HEK293 (cell line): ENCODE results near the gene NSUN4.
"Not testable (repeated sequence)": the region's sequence is repeated elsewhere in the genome, so short reads cannot be mapped to it uniquely, and the experiment has no call there.

Experiments used
- CTCF ChIA-PET: fragments of 350-600 bp; formaldehyde crosslinking; extraction: SDS; loops from one replicate; lab custom pipeline; 2021; ENCODE audit warnings: antibody characterized with exemption; lab: Yijun Ruan, JAX
- POLR2A ChIA-PET: fragments of 300-600 bp; formaldehyde crosslinking; extraction: SDS; loops from one replicate; lab custom pipeline; 2020; ENCODE audit warnings: antibody characterized with exemption, inconsistent platforms; lab: Yijun Ruan, JAX
- H3K27ac ChIP-seq: fragments of 200-500 bp; sonication (Bioruptor generic); 2 replicates; pipeline ENCODE4 v1.5.1; 2014; ENCODE audit warnings: low read depth, low read length, control low read depth, inconsistent platforms; ENCODE audit errors: extremely low read depth
- H3K36me3 ChIP-seq, 2 experiments: fragments of 200-500 bp in 1 of 2; sonication (Bioruptor generic) in 1 of 2; 1 replicate in 1 of 2; 2 replicates in 1 of 2; pipeline ENCODE4 v1.5.1; 2014 to 2017; ENCODE audit warnings: inconsistent platforms in 2 of 2, low read length in 2 of 2; ENCODE audit not compliant: control insufficient read depth in 2 of 2, insufficient read depth in 1 of 2
- H3K4me1 ChIP-seq: fragments of 200-500 bp; sonication (Bioruptor generic); 2 replicates; pipeline ENCODE4 v1.5.1; 2014; ENCODE audit warnings: mild to moderate bottlenecking, low read length, inconsistent platforms; ENCODE audit not compliant: control insufficient read depth, insufficient read depth
- H3K4me3 ChIP-seq: 2 replicates; pipeline ENCODE4 v1.5.1; 2011; ENCODE audit warnings: low read depth, mild to moderate bottlenecking, control low read depth, low read length, moderate library complexity
- H3K9me3 ChIP-seq: fragments of 200-500 bp; sonication (Bioruptor generic); 2 replicates; pipeline ENCODE4 v1.5.1; 2014; ENCODE audit warnings: low read depth, low read length, inconsistent platforms; ENCODE audit not compliant: control insufficient read depth, insufficient read depth
- ATF2 ChIP-seq: fragments of 450-650 bp; formaldehyde crosslinking; IDR thresholded peaks from 2 replicates; pipeline ENCODE4 v1.5.1; 2016; ENCODE audit warnings: missing biosample characterization, missing genetic modification characterization, low read depth
- BCL11A ChIP-seq: fragments of 450-650 bp; formaldehyde crosslinking; IDR thresholded peaks from 2 replicates; pipeline ENCODE4 v1.5.1; 2016; ENCODE audit warnings: low read depth, missing biosample characterization, missing genetic modification characterization
- SP3 ChIP-seq: fragments of 450-650 bp; formaldehyde crosslinking; IDR thresholded peaks from 2 replicates; pipeline ENCODE4 v1.5.1; 2016; ENCODE audit warnings: missing biosample characterization, missing genetic modification characterization
- ZBTB10 ChIP-seq: fragments of 450-650 bp; formaldehyde crosslinking; IDR thresholded peaks from 2 replicates; pipeline ENCODE4 v1.5.1; 2016; ENCODE audit warnings: missing biosample characterization, missing genetic modification characterization
- ZBTB17 ChIP-seq: fragments of 450-650 bp; formaldehyde crosslinking; IDR thresholded peaks from 2 replicates; pipeline ENCODE4 v1.5.1; 2016; ENCODE audit warnings: missing biosample characterization, missing genetic modification characterization
- ZBTB21 ChIP-seq: fragments of 450-650 bp; formaldehyde crosslinking; IDR thresholded peaks from 2 replicates; pipeline ENCODE4 v1.5.1; 2017; ENCODE audit warnings: missing biosample characterization, missing genetic modification characterization
- ZBTB49 ChIP-seq: fragments of 450-650 bp; formaldehyde crosslinking; IDR thresholded peaks from 2 replicates; pipeline ENCODE4 v1.5.1; 2016; ENCODE audit warnings: missing biosample characterization, missing genetic modification characterization, low read depth
- ZNF248 ChIP-seq: fragments of 450-650 bp; formaldehyde crosslinking; IDR thresholded peaks from 2 replicates; pipeline ENCODE4 v1.5.1; 2017; ENCODE audit warnings: missing biosample characterization, missing genetic modification characterization
- ZNF433 ChIP-seq: fragments of 450-650 bp; formaldehyde crosslinking; IDR thresholded peaks from 2 replicates; pipeline ENCODE4 v1.5.1; 2016; ENCODE audit warnings: missing biosample characterization, missing genetic modification characterization, low read depth
- ZNF514 ChIP-seq: fragments of 450-650 bp; formaldehyde crosslinking; IDR thresholded peaks from 2 replicates; pipeline ENCODE4 v1.5.1; 2016; ENCODE audit warnings: missing biosample characterization, missing genetic modification characterization
- ZNF624 ChIP-seq: fragments of 450-650 bp; formaldehyde crosslinking; IDR thresholded peaks from 2 replicates; pipeline ENCODE4 v1.5.1; 2017; ENCODE audit warnings: missing biosample characterization, missing genetic modification characterization
- ZNF658 ChIP-seq: fragments of 450-650 bp; formaldehyde crosslinking; IDR thresholded peaks from 2 replicates; pipeline ENCODE4; 2016; ENCODE audit warnings: missing biosample characterization, missing genetic modification characterization
- ZSCAN18 ChIP-seq: fragments of 450-650 bp; formaldehyde crosslinking; IDR thresholded peaks from 2 replicates; pipeline ENCODE4 v1.5.1; 2016; ENCODE audit warnings: missing biosample characterization, missing genetic modification characterization
- ZSCAN5A ChIP-seq: fragments of 450-650 bp; formaldehyde crosslinking; IDR thresholded peaks from 2 replicates; pipeline ENCODE4 v1.5.1; 2016; ENCODE audit warnings: missing biosample characterization, missing genetic modification characterization

The NSUN4 gene

DNA sequence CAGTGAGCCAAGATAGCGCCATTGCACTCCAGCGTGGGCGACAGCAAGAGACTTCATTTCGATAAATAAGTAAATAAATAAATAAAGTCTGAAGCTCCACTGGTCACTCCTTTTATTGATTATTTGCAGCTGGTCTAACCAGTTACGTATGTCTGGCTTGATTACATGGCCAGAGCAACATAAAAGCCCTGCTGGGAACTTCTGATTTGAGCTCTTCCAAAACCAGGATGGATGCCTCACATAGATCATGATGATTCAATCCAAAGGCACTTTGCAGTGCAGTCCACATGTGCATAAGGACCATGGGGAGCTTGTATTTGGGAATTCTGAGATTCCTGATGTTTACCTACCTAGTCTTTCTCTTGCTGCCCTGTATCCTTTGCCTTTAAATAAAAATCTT lies 24.0 kb downstream of the NSUN4 start:
- no peak overlapping the region for H3K4me3 ChIP-seq
- no peaks in the 10 kb centered on the region for H3K4me1 ChIP-seq
- ChIA-PET CTCF (interaction anchor here (0.6 to 1.2 kb wide), 3 partner anchors 17 to 83 kb away, joined by 3 read pairs; partner anchors contain the start of gene NSUN4), POLR2A (interaction anchor here (1.1 kb wide), 1 partner anchor 24 kb away, joined by 3 read pairs; the partner anchor contains the start of gene NSUN4)
- H3K36me3 ChIP-seq: peaks cover 35 to 66% of the 10 kb centered on the region in 2 experiments
- no peak overlapping the region for H3K27ac ChIP-seq
- no peak for TF ChIP-seq ZNF248 (tag by site-specific recombination)
- TF ChIP-seq ZBTB17 (tag by site-specific recombination): no peak
- no peak for TF ChIP-seq ATF2 (tag by site-specific recombination)
- no peak for TF ChIP-seq BCL11A
- TF ChIP-seq ZBTB10 (tag by site-specific recombination): no peak
- TF ChIP-seq ZSCAN5A (tag by site-specific recombination): no peak
- no peak for TF ChIP-seq ZBTB21 (tag by site-specific recombination)
- TF ChIP-seq ZNF624 (tag by site-specific recombination): no peak
- no peak for TF ChIP-seq ZNF433 (tag by site-specific recombination)
- TF ChIP-seq ZNF514: no peak
- no peak for TF ChIP-seq SP3 (tag by site-specific recombination)
- TF ChIP-seq ZNF658 (tag by site-specific recombination): no peak
- TF ChIP-seq ZSCAN18 (tag by site-specific recombination): no peak
- no peak for TF ChIP-seq ZBTB49 (tag by site-specific recombination)
- TF ChIP-seq, all 188 proteins: peak for 0
- no peaks in the 10 kb centered on the region for H3K9me3 ChIP-seq

DNA sequence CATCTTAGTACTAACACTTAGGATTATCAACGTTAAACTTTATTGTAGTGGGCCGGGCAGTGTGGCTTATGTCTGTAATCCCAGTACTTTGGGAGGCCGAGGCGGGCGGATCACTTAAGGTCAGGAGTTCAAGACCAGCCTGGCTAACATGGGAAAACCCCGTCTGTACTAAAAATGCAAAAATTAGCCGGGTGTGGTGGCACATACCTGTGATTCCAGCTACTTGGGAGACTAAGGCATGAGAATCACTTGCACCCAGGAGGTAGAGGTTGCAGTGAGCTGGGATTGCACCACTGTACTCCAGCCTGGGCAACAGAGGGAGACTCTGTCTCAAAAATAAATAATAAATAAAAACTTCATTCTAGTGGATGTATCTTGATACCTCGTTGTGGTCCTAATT lies 25.2 kb downstream of the NSUN4 start:
- H3K4me1 ChIP-seq, POLR2A ChIA-PET, CTCF ChIA-PET, H3K9me3 ChIP-seq, H3K27ac ChIP-seq, H3K4me3 ChIP-seq: not testable (repeated sequence)
- H3K36me3 ChIP-seq: peaks cover 32 to 58% of the 10 kb centered on the region in 2 experiments
